ENCODE results near the gene KCNQ5. TPM values are rescaled to one million over a fixed set of nuclear protein-coding genes. Genes with fewer than 3 reads are reported as not detected.

Gene KCNQ5
- total RNA-seq, 4 donors from 2014 or later, result 0.30 to 0.57 (median 0.42) TPM; not detected in 1

- peaks cover 4% of the 10 kb centered on the region for H3K4me1 ChIP-seq
- DNase-seq (ENCODE audit: low spot score in 2 of 2), result no peak
- H3K27ac ChIP-seq, result no peak overlapping the region
- no peak for TF ChIP-seq EP300 (IDR thresholded peaks at IDR 0.05)
- no peak for TF ChIP-seq POLR2A (IDR thresholded peaks at IDR 0.05)
- TF ChIP-seq CTCF (IDR thresholded peaks at IDR 0.05), result no peak
- TF ChIP-seq POLR2AphosphoS5 (IDR thresholded peaks at IDR 0.05), result no peak
- no peaks in the 10 kb centered on the region for H3K9me3 ChIP-seq
- 70% methylated on average over 3 of the region's 3 CpGs for WGBS
- no peaks in the 10 kb centered on the region for H3K36me3 ChIP-seq
- H3K27me3 ChIP-seq, result no peaks in the 10 kb centered on the region
- H3K4me3 ChIP-seq, result no peak overlapping the region
Observed at GRCh38 chr6:72856801-72857200, 234.9 kb downstream of the KCNQ5 start.

GRCh38 chr6:72857791-72858585 is 236.1 kb downstream of the KCNQ5 start:
- WGBS, result 86% methylated on average over 4 of the region's 4 CpGs
- Histone ChIP-seq H3K4me3 (no peak overlapping the region), H3K36me3 (no peaks in the 10 kb centered on the region), H3K27ac (no peak overlapping the region), H3K9me3 (no peaks in the 10 kb centered on the region), H3K4me1 (peaks cover 15% of the 10 kb centered on the region), H3K27me3 (no peaks in the 10 kb centered on the region)
- no peak for DNase-seq (ENCODE audit: low spot score in 2 of 2)
- no peak for TF ChIP-seq POLR2AphosphoS5 (IDR thresholded peaks at IDR 0.05)

GRCh38 chr6:72861059-72861458 is 239.2 kb downstream of the KCNQ5 start:
- DNase-seq (ENCODE audit: low spot score in 2 of 2), result no peak
- peaks cover 17% of the 10 kb centered on the region for H3K4me1 ChIP-seq
- no peak overlapping the region for H3K27ac ChIP-seq
- TF ChIP-seq POLR2AphosphoS5 (IDR thresholded peaks at IDR 0.05), result no peak
- TF ChIP-seq EP300 (IDR thresholded peaks at IDR 0.05), result no peak
- no peak for TF ChIP-seq CTCF (IDR thresholded peaks at IDR 0.05)
- H3K4me3 ChIP-seq, result no peak overlapping the region
- 64% methylated on average over 2 of the region's 2 CpGs for WGBS
- no peaks in the 10 kb centered on the region for H3K36me3 ChIP-seq
- no peaks in the 10 kb centered on the region for H3K9me3 ChIP-seq
- no peaks in the 10 kb centered on the region for H3K27me3 ChIP-seq

- TF ChIP-seq POLR2A (IDR thresholded peaks at IDR 0.05) (no peak), CTCF (IDR thresholded peaks at IDR 0.05) (no peak), POLR2AphosphoS5 (IDR thresholded peaks at IDR 0.05) (no peak), EP300 (IDR thresholded peaks at IDR 0.05) (no peak)
- Histone ChIP-seq H3K9me3 (no peaks in the 10 kb centered on the region), H3K27me3 (no peaks in the 10 kb centered on the region), H3K4me1 (peaks cover 17% of the 10 kb centered on the region), H3K36me3 (no peaks in the 10 kb centered on the region), H3K4me3 (no peak overlapping the region), H3K27ac (no peak overlapping the region)
- WGBS, result 11% methylated on average over 2 of the region's 2 CpGs
- DNase-seq (ENCODE audit: low spot score in 2 of 2), result no peak
Observed at GRCh38 chr6:72861935-72862432, 240.1 kb downstream of the KCNQ5 start.

- TF ChIP-seq POLR2AphosphoS5 (IDR thresholded peaks at IDR 0.05), result no peak
- TF ChIP-seq EP300 (IDR thresholded peaks at IDR 0.05), result no peak
- TF ChIP-seq CTCF (IDR thresholded peaks at IDR 0.05), result no peak
- TF ChIP-seq POLR2A (IDR thresholded peaks at IDR 0.05), result no peak
- no peaks in the 10 kb centered on the region for H3K36me3 ChIP-seq
Observed at GRCh38 chr6:72863131-72863530, 241.3 kb downstream of the KCNQ5 start.

More at GRCh38 chr6:72863131-72863530, 241.3 kb downstream of the KCNQ5 start:
- Histone ChIP-seq H3K9me3 (no peaks in the 10 kb centered on the region), H3K4me1 (peaks cover 17% of the 10 kb centered on the region), H3K27ac (no peak overlapping the region), H3K4me3 (no peak overlapping the region), H3K27me3 (no peaks in the 10 kb centered on the region)
- no peak for DNase-seq (ENCODE audit: low spot score in 2 of 2)
- 29% methylated on average over 1 of the region's 1 CpG for WGBS

Data from suprapubic skin (tissue), 4 donors.